ENCODE data around the gene CAMKK2. TPM values are rescaled to one million over a fixed set of nuclear protein-coding genes. Genes with fewer than 3 reads are reported as not detected.

CAMKK2 gene
- total RNA-seq, 2 donors from 2014 or later, result 14.4 to 16.9 TPM

DNA sequence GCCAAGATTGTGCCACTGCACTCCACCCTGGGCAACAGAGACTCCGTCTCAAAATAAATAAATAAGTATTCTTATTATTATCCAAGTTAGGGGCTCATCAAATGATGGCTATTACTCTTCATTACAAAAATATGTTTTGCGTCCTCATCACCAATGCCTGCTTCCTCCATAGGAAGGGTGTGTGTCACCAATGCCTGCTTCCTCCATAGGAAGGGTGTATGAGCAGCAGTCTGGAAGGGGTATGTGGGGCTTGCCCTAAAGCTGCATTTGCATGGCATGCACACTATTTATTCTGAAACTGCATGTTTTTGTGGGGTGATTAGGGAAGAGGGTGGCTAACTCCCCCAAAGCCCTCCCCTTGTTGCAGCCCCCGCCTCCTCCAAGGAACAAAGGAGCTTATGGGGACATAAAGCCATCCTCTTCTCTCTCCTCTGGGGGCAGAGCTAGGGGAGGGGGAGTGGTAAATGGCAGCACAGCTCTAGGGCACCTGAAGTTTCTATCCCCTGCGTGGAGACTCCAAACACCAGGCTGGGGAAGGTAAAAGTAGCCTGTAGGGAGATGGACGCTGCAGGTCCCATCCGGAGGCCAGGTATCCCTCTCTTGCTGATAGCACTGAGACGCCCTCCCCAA is 1.3 kb downstream of the CAMKK2 start:
- Histone ChIP-seq H3K27me3 (no peaks in the 10 kb centered on the region), H3K9me3 (no peaks in the 10 kb centered on the region), H3K4me3 (peak overlapping the region; percentile 94 to 99), H3K36me3 (no peaks in the 10 kb centered on the region), H3K4me1 (peaks cover 0 to 32% of the 10 kb centered on the region in 2 donors), H3K27ac (peak overlapping the region; percentile 86 to 87)
- TF ChIP-seq, protein P1, sequence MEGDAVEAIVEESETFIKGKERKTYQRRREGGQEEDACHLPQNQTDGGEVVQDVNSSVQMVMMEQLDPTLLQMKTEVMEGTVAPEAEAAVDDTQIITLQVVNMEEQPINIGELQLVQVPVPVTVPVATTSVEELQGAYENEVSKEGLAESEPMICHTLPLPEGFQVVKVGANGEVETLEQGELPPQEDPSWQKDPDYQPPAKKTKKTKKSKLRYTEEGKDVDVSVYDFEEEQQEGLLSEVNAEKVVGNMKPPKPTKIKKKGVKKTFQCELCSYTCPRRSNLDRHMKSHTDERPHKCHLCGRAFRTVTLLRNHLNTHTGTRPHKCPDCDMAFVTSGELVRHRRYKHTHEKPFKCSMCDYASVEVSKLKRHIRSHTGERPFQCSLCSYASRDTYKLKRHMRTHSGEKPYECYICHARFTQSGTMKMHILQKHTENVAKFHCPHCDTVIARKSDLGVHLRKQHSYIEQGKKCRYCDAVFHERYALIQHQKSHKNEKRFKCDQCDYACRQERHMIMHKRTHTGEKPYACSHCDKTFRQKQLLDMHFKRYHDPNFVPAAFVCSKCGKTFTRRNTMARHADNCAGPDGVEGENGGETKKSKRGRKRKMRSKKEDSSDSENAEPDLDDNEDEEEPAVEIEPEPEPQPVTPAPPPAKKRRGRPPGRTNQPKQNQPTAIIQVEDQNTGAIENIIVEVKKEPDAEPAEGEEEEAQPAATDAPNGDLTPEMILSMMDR (IDR thresholded peaks at IDR 0.05), result no peak
- no peak for DNase-seq (ENCODE audit: low spot score)

DNA sequence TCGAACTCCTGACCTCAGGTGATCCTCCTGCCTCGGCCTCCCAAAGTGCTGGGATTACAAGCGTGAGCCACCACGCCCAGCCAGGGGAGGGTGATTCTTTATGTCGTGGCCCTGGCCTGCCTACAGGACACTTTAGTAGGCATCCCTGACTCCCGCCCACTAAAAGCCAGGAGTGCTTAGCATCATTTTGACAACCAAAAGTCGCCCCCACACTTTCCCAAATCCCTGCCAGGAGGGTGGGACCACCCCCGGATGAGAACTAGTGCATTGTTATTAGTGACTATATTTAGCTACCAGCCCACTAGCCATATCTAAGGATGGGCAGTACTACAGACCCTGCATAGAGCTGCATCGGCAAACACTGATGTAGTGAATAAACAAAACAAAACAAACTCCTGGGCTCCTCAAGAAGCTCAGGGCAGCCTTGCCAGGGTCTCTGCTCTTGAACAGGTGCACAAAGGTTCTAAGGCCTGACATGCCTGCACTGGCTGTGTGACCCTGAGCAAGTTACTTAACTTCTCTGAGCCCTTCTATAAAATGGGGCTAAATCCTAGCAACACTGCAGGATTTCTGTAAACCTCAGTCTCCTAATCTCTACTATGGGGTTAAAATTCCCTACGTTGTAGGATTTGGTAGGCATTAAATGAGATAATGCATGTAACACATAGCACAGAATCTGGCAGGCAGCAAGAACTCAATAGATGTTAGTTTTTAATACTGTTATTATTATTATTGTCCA is 2.2 kb downstream of the CAMKK2 start:
- TF ChIP-seq, protein P1 (IDR thresholded peaks at IDR 0.05), result no peak
- DNase-seq (ENCODE audit: low spot score), result no peak
- H3K4me1 ChIP-seq, result peaks cover 0 to 37% of the 10 kb centered on the region in 2 donors
- H3K9me3 ChIP-seq, result no peaks in the 10 kb centered on the region
- H3K36me3 ChIP-seq, result no peaks in the 10 kb centered on the region
- no peak overlapping the region for H3K4me3 ChIP-seq
- no peak overlapping the region for H3K27ac ChIP-seq
- H3K27me3 ChIP-seq, result no peaks in the 10 kb centered on the region

DNA sequence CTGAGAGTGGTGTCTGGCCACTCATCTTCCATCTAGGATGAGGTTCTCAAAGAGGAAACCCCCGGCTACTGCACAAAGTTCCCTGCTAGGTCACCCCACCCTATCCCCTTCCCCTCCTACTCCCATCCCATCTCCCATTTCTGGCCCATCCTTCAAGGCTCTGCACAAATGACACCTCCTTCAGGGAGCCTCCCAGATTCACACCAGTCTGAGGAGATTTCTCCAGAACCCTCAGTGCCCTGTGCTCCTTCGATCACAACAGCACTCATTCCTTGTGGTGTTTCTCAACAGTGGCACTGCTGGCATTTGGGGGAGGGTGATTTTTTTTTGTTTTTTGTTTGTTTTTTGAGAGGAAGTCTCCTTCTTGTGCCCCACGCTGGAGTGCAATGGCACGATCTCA is 2.9 kb downstream of the CAMKK2 start:
- TF ChIP-seq, protein P1 (IDR thresholded peaks at IDR 0.05), result no peak
- Histone ChIP-seq H3K4me1 (peaks cover 0 to 43% of the 10 kb centered on the region in 2 donors), H3K27ac (no peak overlapping the region), H3K9me3 (no peaks in the 10 kb centered on the region), H3K36me3 (no peaks in the 10 kb centered on the region), H3K4me3 (no peak overlapping the region), H3K27me3 (no peaks in the 10 kb centered on the region)
- no peak for DNase-seq (ENCODE audit: low spot score)

DNA sequence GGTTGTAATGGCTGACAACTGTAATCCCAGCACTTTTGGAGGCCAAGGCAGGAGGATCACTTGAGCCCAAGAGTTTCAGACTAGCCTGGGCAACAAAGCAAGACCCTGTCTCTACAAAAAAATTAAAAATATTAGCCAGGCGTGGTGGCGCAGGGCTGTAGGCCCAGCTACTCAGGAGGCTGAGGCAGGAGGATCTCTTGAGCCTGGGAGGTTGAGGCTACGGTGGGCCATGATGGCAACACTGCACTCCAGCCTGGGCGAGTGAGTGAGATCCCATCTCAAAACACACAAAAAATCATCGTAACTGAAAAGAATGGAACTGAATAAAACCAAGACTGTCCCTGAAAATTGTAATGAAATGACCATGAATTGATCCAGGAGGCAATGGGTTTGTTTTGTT is 6.1 kb downstream of the CAMKK2 start:
- H3K4me3 ChIP-seq, result no peak overlapping the region
- TF ChIP-seq, protein P1 (IDR thresholded peaks at IDR 0.05), result no peak
- H3K9me3 ChIP-seq, result no peaks in the 10 kb centered on the region
- DNase-seq (ENCODE audit: low spot score), result no peak
- no peaks in the 10 kb centered on the region for H3K36me3 ChIP-seq
- H3K27me3 ChIP-seq, result no peaks in the 10 kb centered on the region
- peaks cover 0 to 33% of the 10 kb centered on the region in 2 donors for H3K4me1 ChIP-seq
- no peak overlapping the region for H3K27ac ChIP-seq

DNA sequence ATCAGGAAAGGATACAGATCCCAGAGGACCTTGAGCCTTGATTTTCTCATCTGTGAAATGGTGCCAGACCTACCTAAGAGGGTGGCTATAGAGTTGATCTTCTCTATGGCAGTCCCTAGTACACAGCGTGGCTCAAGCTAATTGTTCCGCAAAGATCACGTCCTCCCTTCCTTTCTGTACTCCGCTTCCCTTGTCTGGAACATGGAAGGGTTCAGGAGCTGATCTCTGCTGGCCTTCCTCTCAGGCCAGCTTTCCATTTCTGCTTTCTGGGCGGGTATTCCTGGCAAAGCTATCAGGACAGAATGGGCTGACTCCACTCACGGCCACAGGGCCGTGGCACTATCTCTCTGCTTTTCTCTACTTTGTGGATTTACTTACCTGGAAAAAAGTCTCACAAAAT is 6.5 kb downstream of the CAMKK2 start:
- DNase-seq (ENCODE audit: low spot score), result no peak

More for the DNA sequence above, 6.5 kb downstream of the CAMKK2 start:
- Histone ChIP-seq H3K4me3 (no peak overlapping the region), H3K4me1 (peaks cover 0 to 33% of the 10 kb centered on the region in 2 donors), H3K27ac (no peak overlapping the region), H3K27me3 (no peaks in the 10 kb centered on the region), H3K9me3 (no peaks in the 10 kb centered on the region), H3K36me3 (no peaks in the 10 kb centered on the region)
- TF ChIP-seq, protein P1 (IDR thresholded peaks at IDR 0.05), result no peak
